Measurements from ENCODE around the gene MN1. TPM values are rescaled to one million over a fixed set of nuclear protein-coding genes. Genes with fewer than 3 reads are reported as not detected.
A peak's percentile ranks its signal among the peaks of the same experiment; 100 is the strongest.

MN1 gene
- total RNA-seq, 1 experiment from 2014 or later = 8.2 TPM

- ChIA-PET CTCF (no interaction called here), POLR2A (ENCODE audit: unreplicated experiment) (no interaction called here)
- Histone ChIP-seq H3K9me3 (ENCODE audit: insufficient read depth, low read depth) (no peaks in the 10 kb centered on the region), H3K4me3 (no peak overlapping the region), H3K4me1 (replicated peaks; ENCODE audit: insufficient read depth) (peaks cover 22% of the 10 kb centered on the region), H3K79me2 (ENCODE audit: low read depth) (no peaks in the 10 kb centered on the region), H3K27ac (peak overlapping the region; percentile 50; the same call in 1 of the 2 replicates), H2AFZ (no peak overlapping the region), H3K27me3 (ENCODE audit: insufficient read depth, low read depth) (no peaks in the 10 kb centered on the region), H3K36me3 (ENCODE audit: low read depth) (no peaks in the 10 kb centered on the region), H3K9me2 (ENCODE audit: insufficient read depth) (no peaks in the 10 kb centered on the region; the same call in 1 of the 2 replicates), H3K4me2 (peak overlapping the region; percentile 75), H4K20me1 (ENCODE audit: insufficient read depth) (no peaks in the 10 kb centered on the region), H3F3A (ENCODE audit: insufficient read depth, low read depth) (peaks cover 18% of the 10 kb centered on the region; the same call in 1 of the 2 replicates)
- intact Hi-C loops (cut with micrococcal nuclease; ENCODE audit: unreplicated experiment) = loop anchor here (2.0 kb wide), 1 partner anchor 82 kb away; the partner anchor contains the start of gene MN1
- DNase-seq = no peak
- no TSS peak for BruUV-seq (replicated peaks)
- TF ChIP-seq EZH2 (IDR thresholded peaks at IDR 0.05; ENCODE audit: low read depth) (no peak), CTCF (conservative IDR thresholded peaks at IDR 0.05) (no peak)
Observed at GRCh38 chr22:27719036-27719347, 82.6 kb downstream of the MN1 start.

- H3K9me3 ChIP-seq (ENCODE audit: insufficient read depth, low read depth) = no peaks in the 10 kb centered on the region
- no peaks in the 10 kb centered on the region for H3K27me3 ChIP-seq (ENCODE audit: insufficient read depth, low read depth)
- peak overlapping the region; percentile 75 for H3K4me2 ChIP-seq
- peak; percentile 74 to 87 for DNase-seq
- H3K36me3 ChIP-seq (ENCODE audit: low read depth) = no peaks in the 10 kb centered on the region
- peak overlapping the region; percentile 65 for H3K27ac ChIP-seq
- no peaks in the 10 kb centered on the region for H4K20me1 ChIP-seq (ENCODE audit: insufficient read depth)
- H2AFZ ChIP-seq = peak overlapping the region; percentile 53; the same call in 1 of the 2 replicates
- H3K4me1 ChIP-seq (replicated peaks; ENCODE audit: insufficient read depth) = peaks cover 22% of the 10 kb centered on the region
- H3K4me3 ChIP-seq = peak overlapping the region; percentile 36; the same call in 1 of the 2 replicates
- TF ChIP-seq CTCF (conservative IDR thresholded peaks at IDR 0.05) (no peak), EZH2 (IDR thresholded peaks at IDR 0.05; ENCODE audit: low read depth) (no peak)
- POLR2A ChIA-PET (ENCODE audit: unreplicated experiment) = interaction anchor here (0.5 to 0.9 kb wide), 3 partner anchors 49 to 413 kb away, joined by 3 to 5 read pairs (median 3); no protein-coding TSS in a partner anchor
- BruUV-seq (replicated peaks) = TSS peak; percentile 96
- H3K79me2 ChIP-seq (ENCODE audit: low read depth) = no peaks in the 10 kb centered on the region
- peaks cover 18% of the 10 kb centered on the region; the same call in 1 of the 2 replicates for H3F3A ChIP-seq (ENCODE audit: insufficient read depth, low read depth)
- H3K9me2 ChIP-seq (ENCODE audit: insufficient read depth) = no peaks in the 10 kb centered on the region; the same call in 1 of the 2 replicates
- intact Hi-C loops (cut with micrococcal nuclease; ENCODE audit: unreplicated experiment) = loop anchor here (1.0 to 2.0 kb wide), 2 partner anchors 48 to 82 kb away; partner anchors contain the start of gene MN1
- CTCF ChIA-PET = interaction anchor here (1.0 kb wide), 1 partner anchor 9 kb away, joined by 3 read pairs; no protein-coding TSS in a partner anchor
Observed at GRCh38 chr22:27718186-27719035, 83.1 kb downstream of the MN1 start.

- ChIA-PET CTCF (no interaction called here), POLR2A (ENCODE audit: unreplicated experiment) (no interaction called here)
- H3K9me3 ChIP-seq (ENCODE audit: insufficient read depth, low read depth) = no peaks in the 10 kb centered on the region
Observed at GRCh38 chr22:27717094-27717493, 84.5 kb downstream of the MN1 start.

More at GRCh38 chr22:27717094-27717493, 84.5 kb downstream of the MN1 start:
- DNase-seq = no peak
- H2AFZ ChIP-seq = no peak overlapping the region
- peaks cover 18% of the 10 kb centered on the region; the same call in 1 of the 2 replicates for H3F3A ChIP-seq (ENCODE audit: insufficient read depth, low read depth)
- no peaks in the 10 kb centered on the region for H3K79me2 ChIP-seq (ENCODE audit: low read depth)
- no peaks in the 10 kb centered on the region for H3K36me3 ChIP-seq (ENCODE audit: low read depth)
- BruUV-seq (replicated peaks) = no TSS peak
- intact Hi-C loops (cut with micrococcal nuclease; ENCODE audit: unreplicated experiment) = no loop called here
- H3K4me2 ChIP-seq = no peak overlapping the region
- TF ChIP-seq EZH2 (IDR thresholded peaks at IDR 0.05; ENCODE audit: low read depth) = no peak
- no peak for TF ChIP-seq CTCF (conservative IDR thresholded peaks at IDR 0.05)
- no peaks in the 10 kb centered on the region for H4K20me1 ChIP-seq (ENCODE audit: insufficient read depth)
- H3K27ac ChIP-seq = peak overlapping the region; percentile 65
- H3K9me2 ChIP-seq (ENCODE audit: insufficient read depth) = no peaks in the 10 kb centered on the region; the same call in 1 of the 2 replicates
- H3K4me1 ChIP-seq (replicated peaks; ENCODE audit: insufficient read depth) = peaks cover 22% of the 10 kb centered on the region
- H3K27me3 ChIP-seq (ENCODE audit: insufficient read depth, low read depth) = no peaks in the 10 kb centered on the region
- no peak overlapping the region for H3K4me3 ChIP-seq

Measured in PC-9 (cell line).